Astrocyte (in vitro differentiated cells and primary cell): Measurements from ENCODE around the gene BTRC. TPM values are rescaled to one million over a fixed set of nuclear protein-coding genes. Genes with fewer than 3 reads are reported as not detected.

Source experiments
- DNase-seq: peaks from one replicate; pipeline ENCODE4 v3.0.0-alpha.2; 2010; ENCODE audit warnings: low read depth
- FAIRE-seq: peaks from 2 replicates; lab custom pipeline; 2011; peaks lifted over from hg19 to GRCh38; lab: Jason Lieb, UNC
- H2AFZ ChIP-seq: 2 replicates; pipeline ENCODE4 v1.6.0; 2012; ENCODE audit warnings: low read depth, low read length, inconsistent platforms
- H3K27ac ChIP-seq: 2 replicates; pipeline ENCODE4 v1.5.1; 2011; ENCODE audit warnings: low read depth, low read length, inconsistent platforms
- H3K27me3 ChIP-seq: 2 replicates; pipeline ENCODE4 v1.6.0; 2011; ENCODE audit warnings: low read length, inconsistent platforms; ENCODE audit not compliant: insufficient read depth
- H3K36me3 ChIP-seq: 2 replicates; pipeline ENCODE4 v1.5.1; 2011; ENCODE audit warnings: low read length, inconsistent platforms; ENCODE audit not compliant: insufficient read depth
- H3K4me1 ChIP-seq: 2 replicates; pipeline ENCODE4 v1.5.1; 2011; ENCODE audit warnings: low read length, inconsistent platforms; ENCODE audit not compliant: insufficient read depth
- H3K4me2 ChIP-seq: 2 replicates; pipeline ENCODE4 v1.6.0; 2012; ENCODE audit warnings: low read length, inconsistent platforms
- H3K4me3 ChIP-seq: 2 replicates; pipeline ENCODE4 v1.5.1; 2011; ENCODE audit warnings: low read depth, mild to moderate bottlenecking, low read length, inconsistent platforms; ENCODE audit not compliant: insufficient read depth
- H3K79me2 ChIP-seq: 2 replicates; pipeline ENCODE4 v1.6.0; 2012; ENCODE audit warnings: mild to moderate bottlenecking, low read length, inconsistent platforms; ENCODE audit not compliant: insufficient read depth
- H3K9ac ChIP-seq: 2 replicates; pipeline ENCODE4 v1.6.0; 2012; ENCODE audit warnings: mild to moderate bottlenecking, low read length, inconsistent platforms
- H3K9me3 ChIP-seq: 2 replicates; pipeline ENCODE4 v1.5.1; 2012; ENCODE audit warnings: low read depth, mild to moderate bottlenecking, low read length, inconsistent platforms; ENCODE audit not compliant: insufficient read depth
- H4K20me1 ChIP-seq: 2 replicates; pipeline ENCODE4 v1.6.0; 2012; ENCODE audit warnings: low read length, inconsistent platforms; ENCODE audit not compliant: insufficient read depth
- H3K27ac Mint-ChIP-seq: one replicate; pipeline ENCODE4 v1.8.0; 2021; ENCODE audit warnings: mild to moderate bottlenecking, mixed read lengths; ENCODE audit not compliant: unreplicated experiment
- H3K27me3 Mint-ChIP-seq: one replicate; pipeline ENCODE4 v1.8.0; 2021; ENCODE audit warnings: low read depth, mixed read lengths; ENCODE audit not compliant: unreplicated experiment
- H3K36me3 Mint-ChIP-seq: one replicate; pipeline ENCODE4 v1.8.0; 2021; ENCODE audit warnings: low read depth, mixed read lengths; ENCODE audit not compliant: unreplicated experiment
- H3K4me1 Mint-ChIP-seq: one replicate; pipeline ENCODE4 v1.8.0; 2021; ENCODE audit warnings: low read depth, mixed read lengths; ENCODE audit not compliant: unreplicated experiment
- H3K4me3 Mint-ChIP-seq: one replicate; pipeline ENCODE4 v1.8.0; 2021; ENCODE audit warnings: mild to moderate bottlenecking, moderate library complexity, mixed read lengths; ENCODE audit not compliant: unreplicated experiment
- H3K9me3 Mint-ChIP-seq: one replicate; pipeline ENCODE4 v1.8.0; 2021; ENCODE audit warnings: mild to moderate bottlenecking, mixed read lengths; ENCODE audit not compliant: unreplicated experiment
- EZH2 ChIP-seq: IDR thresholded peaks from 2 replicates; pipeline ENCODE4 v1.6.1; 2012; ENCODE audit warnings: mild to moderate bottlenecking, low read length, inconsistent platforms; ENCODE audit not compliant: insufficient read depth
- total RNA-seq: library from RNA; stranded (reverse); gene quantifications from 2 replicates; pipeline ENCODE4 v1.2.1, GENCODE V29; 2021
- TF ChIP-seq, protein P1 (sequence below): IDR thresholded peaks from 2 replicates; pipeline ENCODE4 v1.5.1; 2011; ENCODE audit warnings: low read depth, mild to moderate bottlenecking, inconsistent platforms, low read length, moderate library complexity; ENCODE audit not compliant: insufficient read depth

The BTRC gene
- total RNA-seq, 1 donor from 2014 or later: 33.3 TPM

DNA sequence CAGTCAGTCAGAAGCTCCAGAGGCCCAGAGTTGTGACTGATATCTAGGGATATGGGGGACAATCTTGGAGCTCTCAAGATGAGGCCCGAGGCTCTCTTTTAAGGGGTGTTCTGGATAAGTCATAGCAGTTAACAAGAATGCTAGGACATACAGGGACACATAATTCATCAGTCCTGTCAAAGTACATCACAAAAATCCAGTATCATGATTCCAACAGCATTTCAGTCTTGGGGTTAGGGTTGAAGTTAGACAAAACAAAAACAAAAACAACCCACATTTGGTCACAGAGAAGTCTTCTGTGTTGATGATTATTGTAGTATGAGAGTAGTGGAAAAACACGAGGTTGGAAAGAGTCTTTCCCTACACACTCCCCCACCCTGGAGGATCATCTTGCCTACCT is 39.4 kb downstream of the BTRC start:
- FAIRE-seq (no peak), DNase-seq (no peak)
- Mint-ChIP-seq H3K4me1 (peaks cover 13% of the 10 kb centered on the region), H3K4me3 (no peak overlapping the region), H3K27ac (no peak overlapping the region), H3K27me3 (no peaks in the 10 kb centered on the region), H3K36me3 (no peaks in the 10 kb centered on the region), H3K9me3 (no peaks in the 10 kb centered on the region)
- no peak for TF ChIP-seq EZH2
- TF ChIP-seq, protein P1, sequence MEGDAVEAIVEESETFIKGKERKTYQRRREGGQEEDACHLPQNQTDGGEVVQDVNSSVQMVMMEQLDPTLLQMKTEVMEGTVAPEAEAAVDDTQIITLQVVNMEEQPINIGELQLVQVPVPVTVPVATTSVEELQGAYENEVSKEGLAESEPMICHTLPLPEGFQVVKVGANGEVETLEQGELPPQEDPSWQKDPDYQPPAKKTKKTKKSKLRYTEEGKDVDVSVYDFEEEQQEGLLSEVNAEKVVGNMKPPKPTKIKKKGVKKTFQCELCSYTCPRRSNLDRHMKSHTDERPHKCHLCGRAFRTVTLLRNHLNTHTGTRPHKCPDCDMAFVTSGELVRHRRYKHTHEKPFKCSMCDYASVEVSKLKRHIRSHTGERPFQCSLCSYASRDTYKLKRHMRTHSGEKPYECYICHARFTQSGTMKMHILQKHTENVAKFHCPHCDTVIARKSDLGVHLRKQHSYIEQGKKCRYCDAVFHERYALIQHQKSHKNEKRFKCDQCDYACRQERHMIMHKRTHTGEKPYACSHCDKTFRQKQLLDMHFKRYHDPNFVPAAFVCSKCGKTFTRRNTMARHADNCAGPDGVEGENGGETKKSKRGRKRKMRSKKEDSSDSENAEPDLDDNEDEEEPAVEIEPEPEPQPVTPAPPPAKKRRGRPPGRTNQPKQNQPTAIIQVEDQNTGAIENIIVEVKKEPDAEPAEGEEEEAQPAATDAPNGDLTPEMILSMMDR: no peak
- H3K27me3 ChIP-seq: no peaks in the 10 kb centered on the region
- H3K4me1 ChIP-seq: no peaks in the 10 kb centered on the region
- H3K36me3 ChIP-seq: no peaks in the 10 kb centered on the region
- H3K9ac ChIP-seq: no peak overlapping the region
- H3K27ac ChIP-seq: no peak overlapping the region
- no peak overlapping the region for H3K4me3 ChIP-seq
- H3K9me3 ChIP-seq: no peaks in the 10 kb centered on the region
- H3K4me2 ChIP-seq: no peak overlapping the region
- H2AFZ ChIP-seq: no peak overlapping the region
- peaks cover 59% of the 10 kb centered on the region for H4K20me1 ChIP-seq
- H3K79me2 ChIP-seq: peaks cover 3% of the 10 kb centered on the region

DNA sequence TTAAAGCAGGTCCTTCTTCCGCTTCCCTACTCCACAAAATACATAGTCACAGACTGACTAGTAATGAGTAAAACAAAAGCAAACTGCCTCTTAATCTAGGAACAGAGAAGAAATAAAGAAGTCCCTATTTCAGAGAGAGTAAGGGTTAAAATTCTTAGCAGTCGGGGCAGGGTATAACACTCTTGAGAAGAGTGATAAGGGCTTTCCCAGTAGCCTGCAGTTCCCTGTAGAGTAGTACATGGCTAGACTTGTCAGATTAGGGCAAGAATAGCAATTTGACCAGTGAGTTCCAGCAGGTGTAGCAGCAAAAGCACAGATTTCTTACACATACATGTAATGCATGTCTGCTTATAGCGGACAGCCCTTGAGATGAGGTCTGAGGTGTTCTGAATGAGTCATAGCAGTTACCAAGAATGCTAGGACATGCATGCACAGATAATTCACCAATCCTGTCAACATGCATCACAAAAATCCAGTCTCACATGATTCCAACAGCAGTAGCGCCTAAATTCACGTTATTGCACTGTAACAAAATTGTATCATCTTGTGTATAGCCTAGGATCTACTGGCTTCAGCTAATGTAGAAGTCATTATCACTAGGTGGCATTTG is 40.7 kb downstream of the BTRC start:
- Mint-ChIP-seq H3K9me3 (no peaks in the 10 kb centered on the region), H3K27me3 (no peaks in the 10 kb centered on the region), H3K4me3 (no peak overlapping the region), H3K27ac (no peak overlapping the region), H3K36me3 (no peaks in the 10 kb centered on the region), H3K4me1 (peaks cover 13% of the 10 kb centered on the region)
- DNase-seq (peak; percentile 16), FAIRE-seq (no peak)
- H3K9ac ChIP-seq: no peak overlapping the region
- H3K4me2 ChIP-seq: no peak overlapping the region
- no peaks in the 10 kb centered on the region for H3K4me1 ChIP-seq
- H3K79me2 ChIP-seq: peaks cover 3% of the 10 kb centered on the region
- no peak overlapping the region for H3K27ac ChIP-seq
- TF ChIP-seq, protein P1: no peak
- no peak for TF ChIP-seq EZH2
- H3K27me3 ChIP-seq: no peaks in the 10 kb centered on the region
- H3K4me3 ChIP-seq: no peak overlapping the region
- no peaks in the 10 kb centered on the region for H3K36me3 ChIP-seq
- H2AFZ ChIP-seq: no peak overlapping the region
- no peaks in the 10 kb centered on the region for H3K9me3 ChIP-seq
- H4K20me1 ChIP-seq: peaks cover 48% of the 10 kb centered on the region

GRCh38 chr10:101397140-101397539 is 43.2 kb downstream of the BTRC start:
- no peaks in the 10 kb centered on the region for H3K4me1 ChIP-seq
- no peaks in the 10 kb centered on the region for H3K9me3 Mint-ChIP-seq
- no peaks in the 10 kb centered on the region for H3K36me3 ChIP-seq
- FAIRE-seq (no peak), DNase-seq (peak; percentile 32)
- H3K4me1 Mint-ChIP-seq: peaks cover 13% of the 10 kb centered on the region
- no peaks in the 10 kb centered on the region for H3K27me3 ChIP-seq
- no peak overlapping the region for H3K4me2 ChIP-seq
- H3K4me3 ChIP-seq: no peak overlapping the region
- H4K20me1 ChIP-seq: peaks cover 38% of the 10 kb centered on the region
- no peaks in the 10 kb centered on the region for H3K27me3 Mint-ChIP-seq
- no peak overlapping the region for H3K27ac Mint-ChIP-seq
- no peaks in the 10 kb centered on the region for H3K36me3 Mint-ChIP-seq
- no peak overlapping the region for H2AFZ ChIP-seq
- no peak overlapping the region for H3K9ac ChIP-seq
- H3K4me3 Mint-ChIP-seq: no peak overlapping the region
- H3K27ac ChIP-seq: no peak overlapping the region
- H3K9me3 ChIP-seq: no peaks in the 10 kb centered on the region
- peaks cover 7% of the 10 kb centered on the region for H3K79me2 ChIP-seq
- TF ChIP-seq, protein P1: no peak
- no peak for TF ChIP-seq EZH2
